ENCODE measurements around the gene MYADML2. TPM values are rescaled to one million over a fixed set of nuclear protein-coding genes. Genes with fewer than 3 reads are reported as not detected.

The MYADML2 gene
- total and polyA plus RNA-seq, 7 donors, result 0.47 to 95.8 (median 11.0) TPM

GRCh38 chr17:81910840-81911276 lies 36.2 kb downstream of the MYADML2 start:
- ATAC-seq (no peak), DNase-seq (peak in 1 of 2 donors; percentile 47)
- Histone ChIP-seq H3K36me3 (ENCODE audit: insufficient read depth in 1 of 2, low read depth in 1 of 2) (peaks cover 5 to 46% of the 10 kb centered on the region in 2 donors), H3K4me3 (peak overlapping the region; percentile 71), H3K27me3 (ENCODE audit: insufficient read depth in 3 of 3, low read length in 2 of 3) (no peaks in the 10 kb centered on the region), H3K27ac (peak overlapping the region; percentile 11), H3K9me3 (no peaks in the 10 kb centered on the region), H3K4me1 (peaks cover 23% of the 10 kb centered on the region)
- intact Hi-C loops (cut with DNase I), result no loop called here
- WGBS, 3 donors, result 0 to 1% (median 1%) methylated on average over 27 to 55 of the region's 55 CpGs
- no peak for TF ChIP-seq CTCF (IDR thresholded peaks at IDR 0.05)

GRCh38 chr17:81909966-81910839 lies 36.8 kb downstream of the MYADML2 start:
- no peak for TF ChIP-seq CTCF (IDR thresholded peaks at IDR 0.05)
- H3K9me3 ChIP-seq, result no peaks in the 10 kb centered on the region
- H3K27ac ChIP-seq, result peak overlapping the region; percentile 11
- peak overlapping the region; percentile 71 for H3K4me3 ChIP-seq
- intact Hi-C loops (cut with DNase I), result no loop called here
- no peak for ATAC-seq
- H3K27me3 ChIP-seq (ENCODE audit: insufficient read depth in 3 of 3, low read length in 2 of 3), result no peaks in the 10 kb centered on the region
- peaks cover 23% of the 10 kb centered on the region for H3K4me1 ChIP-seq
- H3K36me3 ChIP-seq (ENCODE audit: insufficient read depth in 1 of 2, low read depth in 1 of 2), result peaks cover 3 to 46% of the 10 kb centered on the region in 2 donors
- 39 to 50% (median 42%) methylated on average over 22 to 23 of the region's 23 CpGs for WGBS, 3 donors
- no peak for DNase-seq

- no peak for TF ChIP-seq CTCF (IDR thresholded peaks at IDR 0.05)
- no peak for ATAC-seq
- no peak for DNase-seq
- H3K36me3 ChIP-seq (ENCODE audit: insufficient read depth in 1 of 2, low read depth in 1 of 2), result peaks cover 0 to 46% of the 10 kb centered on the region in 2 donors
- 81 to 91% (median 82%) methylated on average over 12 of the region's 12 CpGs for WGBS, 3 donors
- peaks cover 23% of the 10 kb centered on the region for H3K4me1 ChIP-seq
- H3K27ac ChIP-seq, result no peak overlapping the region
- no peak overlapping the region for H3K4me3 ChIP-seq
- intact Hi-C loops (cut with DNase I), result no loop called here
- no peaks in the 10 kb centered on the region for H3K27me3 ChIP-seq (ENCODE audit: insufficient read depth in 3 of 3, low read length in 2 of 3)
- no peaks in the 10 kb centered on the region for H3K9me3 ChIP-seq
Observed at GRCh38 chr17:81909231-81909630, 37.8 kb downstream of the MYADML2 start.

- no peak overlapping the region for H3K27ac ChIP-seq
- ATAC-seq (no peak), DNase-seq (no peak)
- H3K27me3 ChIP-seq (ENCODE audit: insufficient read depth in 3 of 3, low read length in 2 of 3), result no peaks in the 10 kb centered on the region
- no peak for TF ChIP-seq CTCF (IDR thresholded peaks at IDR 0.05)
- peaks cover 0 to 45% of the 10 kb centered on the region in 2 donors for H3K36me3 ChIP-seq (ENCODE audit: insufficient read depth in 1 of 2, low read depth in 1 of 2)
- intact Hi-C loops (cut with DNase I), result no loop called here
- 93 to 94% (median 93%) methylated on average over 11 of the region's 11 CpGs for WGBS, 3 donors
- H3K4me1 ChIP-seq, result peaks cover 23% of the 10 kb centered on the region
- no peak overlapping the region for H3K4me3 ChIP-seq
- H3K9me3 ChIP-seq, result no peaks in the 10 kb centered on the region
Observed at GRCh38 chr17:81908793-81909192, 38.2 kb downstream of the MYADML2 start.
